ENCODE data around the gene PCSK4. TPM values are rescaled to one million over a fixed set of nuclear protein-coding genes. Genes with fewer than 3 reads are reported as not detected.

PCSK4 gene
- total RNA-seq, 1 experiment from 2014 or later = 9.1 TPM

- no peaks in the 10 kb centered on the region for H3K9me3 ChIP-seq (ENCODE audit: control insufficient read depth, low read depth, low read length)
- no peak for TF ChIP-seq CTCF (conservative IDR thresholded peaks at IDR 0.05)
- no peaks in the 10 kb centered on the region for H3K79me1 ChIP-seq (ENCODE audit: insufficient read depth, low read depth, low read length, poor library complexity, severe bottlenecking)
- H3K4ac ChIP-seq (ENCODE audit: low read depth, low read length) = no peak overlapping the region
- Mint-ChIP-seq H3K9me3 (no peaks in the 10 kb centered on the region), H3K4me3 (peak overlapping the region; percentile 14 to 75; a peak in 4 of 5 replicates), H3K36me3 (ENCODE audit: insufficient read depth in 1 of 3, low read depth in 3 of 3) (no peaks in the 10 kb centered on the region), H3K4me1 (peaks cover 2 to 9% of the 10 kb centered on the region in 2 experiments; a peak in 3 of 4 replicates), H3K27me3 (ENCODE audit: low read depth) (peaks cover 70% of the 10 kb centered on the region), H3K27ac (no peak overlapping the region)
- H4K20me1 ChIP-seq (ENCODE audit: control insufficient read depth, insufficient read depth, insufficient read length) = peaks cover 3% of the 10 kb centered on the region
- no peak overlapping the region for H4K8ac ChIP-seq (replicated peaks; ENCODE audit: insufficient read length, low read depth, low read length)
- no peak overlapping the region for H2BK5ac ChIP-seq (ENCODE audit: insufficient read length, low read length)
- H4K91ac ChIP-seq (ENCODE audit: insufficient read length, low read depth, low read length) = no peak overlapping the region
- no peak overlapping the region for H3T11ph ChIP-seq (ENCODE audit: low read length)
- H2AK5ac ChIP-seq (ENCODE audit: insufficient read length, low read length) = no peak overlapping the region
- H3K4me2 ChIP-seq (ENCODE audit: insufficient read depth, insufficient read length, low read length) = no peak overlapping the region
- no peaks in the 10 kb centered on the region for H3K79me2 ChIP-seq (ENCODE audit: insufficient read depth, low read length)
- H2BK15ac ChIP-seq (ENCODE audit: low read depth, low read length) = no peak overlapping the region
- H3K9ac ChIP-seq (ENCODE audit: extremely low read depth, insufficient read length, low read length) = no peak overlapping the region
- H3K56ac ChIP-seq (ENCODE audit: insufficient read length, low read depth, low read length) = no peak overlapping the region
- no peaks in the 10 kb centered on the region for H3K4me1 ChIP-seq (ENCODE audit: insufficient read depth, low read length)
- H3K27me3 ChIP-seq (ENCODE audit: insufficient read depth, low read length) = peaks cover 54% of the 10 kb centered on the region
- peaks cover 9% of the 10 kb centered on the region for H3K23me2 ChIP-seq (ENCODE audit: insufficient read length, low read depth, low read length, poor library complexity, severe bottlenecking)
- no peak for DNase-seq
- H2AFZ ChIP-seq (ENCODE audit: low read length) = no peak overlapping the region
- H3K23ac ChIP-seq (ENCODE audit: insufficient read length, low read depth, low read length) = no peak overlapping the region
- no peak overlapping the region for H3K18ac ChIP-seq (ENCODE audit: insufficient read length, low read depth, low read length)
- H2BK12ac ChIP-seq (ENCODE audit: insufficient read length, low read depth, low read length) = no peak overlapping the region
- H3K14ac ChIP-seq (ENCODE audit: insufficient read depth, low read length) = no peak overlapping the region
- H2BK20ac ChIP-seq (ENCODE audit: low read depth, low read length, poor library complexity, severe bottlenecking) = no peak overlapping the region
- no peak overlapping the region for H3K27ac ChIP-seq (ENCODE audit: insufficient read length, low read depth, low read length)
- no peak overlapping the region for H4K5ac ChIP-seq (ENCODE audit: insufficient read length, low read depth, low read length)
- no peak overlapping the region for H2BK120ac ChIP-seq (ENCODE audit: low read depth, low read length, poor library complexity, severe bottlenecking)
- WGBS (ENCODE audit: extremely low coverage, insufficient read length, low lambda C conversion rate) = no CpG with 5 or more reads among the region's 22 CpGs
These were observed 20.2 kb downstream of the PCSK4 start for GRCh38 chr19:1470055-1470304.
